Activated CD4-positive, alpha-beta T cell treated with anti-CD3 and anti-CD28 coated beads, Interleukin-2, amount 50 U/mL, for 48 hours (primary cell): ENCODE data around the gene SERPINB13.
A peak's percentile ranks its signal among the peaks of the same experiment; 100 is the strongest.

Source experiments
- DNase-seq, 2 experiments: peaks; one replicate each; pipeline ENCODE4 v3.0.0-alpha.2; 2020

SERPINB13 gene, protein sequence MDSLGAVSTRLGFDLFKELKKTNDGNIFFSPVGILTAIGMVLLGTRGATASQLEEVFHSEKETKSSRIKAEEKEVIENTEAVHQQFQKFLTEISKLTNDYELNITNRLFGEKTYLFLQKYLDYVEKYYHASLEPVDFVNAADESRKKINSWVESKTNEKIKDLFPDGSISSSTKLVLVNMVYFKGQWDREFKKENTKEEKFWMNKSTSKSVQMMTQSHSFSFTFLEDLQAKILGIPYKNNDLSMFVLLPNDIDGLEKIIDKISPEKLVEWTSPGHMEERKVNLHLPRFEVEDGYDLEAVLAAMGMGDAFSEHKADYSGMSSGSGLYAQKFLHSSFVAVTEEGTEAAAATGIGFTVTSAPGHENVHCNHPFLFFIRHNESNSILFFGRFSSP

DNA sequence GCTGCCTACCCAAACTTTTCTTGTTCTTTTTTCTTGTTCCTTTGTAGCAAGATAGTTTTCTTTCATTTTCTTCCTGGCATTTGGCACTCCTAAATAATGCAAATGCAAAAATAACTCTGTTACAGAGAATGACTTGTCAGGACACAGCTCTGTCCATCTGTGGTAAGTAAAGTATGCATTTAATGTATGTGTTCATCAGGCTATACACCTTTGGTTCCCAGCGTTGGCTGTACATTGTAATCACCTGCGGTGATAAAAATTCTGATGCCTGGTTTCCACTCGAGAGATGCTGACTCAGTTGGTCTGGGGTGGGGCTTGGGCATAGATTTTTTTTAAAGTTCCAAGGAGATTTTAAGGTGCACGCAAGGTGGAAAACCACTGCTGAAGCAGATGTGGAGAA is at the start of gene SERPINB13:
Gene SERPINB13, plus strand, starts transcription at position 378 of the 400 bp plus-strand sequence. CDS start 1,325 bp downstream, outside the sequence.
- DNase-seq, result no peak

DNA sequence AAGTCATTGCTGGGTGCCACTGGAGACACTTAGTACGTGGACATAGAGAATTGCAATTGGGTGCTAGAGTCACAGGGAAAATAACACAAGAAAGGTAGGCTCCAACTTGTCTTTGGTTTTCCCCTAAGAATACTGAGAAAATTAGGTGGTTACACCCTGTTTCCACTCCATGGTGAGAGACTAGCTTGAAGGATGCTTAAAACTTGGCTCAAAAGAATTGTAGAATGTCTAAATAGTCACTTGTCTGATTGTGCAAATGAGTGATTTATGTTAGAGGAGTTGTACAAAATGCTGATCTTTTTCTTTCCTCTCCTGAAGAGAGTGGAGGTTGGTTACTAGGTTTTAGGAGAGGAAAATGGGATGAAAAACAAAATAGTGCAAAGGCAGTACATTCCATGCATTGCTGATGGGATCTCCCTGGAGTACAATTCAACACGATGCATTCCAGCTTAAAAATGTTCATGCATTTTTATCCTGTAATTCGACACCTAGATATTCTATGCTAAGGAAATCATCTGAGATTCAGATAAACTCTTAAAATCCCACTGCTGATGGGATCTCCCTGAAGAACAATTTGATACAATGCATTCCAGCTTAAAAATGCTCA is 47.1 kb upstream of the SERPINB13 start:
- DNase-seq, result no peak

DNA sequence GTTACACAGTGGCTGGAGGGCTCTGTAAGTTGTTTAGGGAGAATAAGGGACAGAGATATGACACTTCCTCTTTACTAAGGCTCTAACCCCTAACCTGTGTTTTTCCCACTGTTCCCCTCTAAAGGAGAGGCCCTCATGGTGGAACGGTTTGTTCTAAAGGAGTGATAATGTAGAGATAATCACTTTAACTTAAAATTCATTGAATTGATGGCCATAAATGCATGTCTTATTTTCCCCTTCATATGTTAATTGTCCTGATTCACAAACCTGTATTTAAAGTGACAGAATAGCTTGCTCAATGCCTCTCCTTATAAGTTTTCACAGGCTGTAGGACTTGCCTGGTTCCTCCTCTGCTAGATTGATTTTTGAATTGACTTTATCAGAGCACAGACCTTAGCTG is 45.1 kb upstream of the SERPINB13 start, which contains the start of gene SERPINB12:
Gene SERPINB12, plus strand, starts transcription at position 301 of the 400 bp plus-strand sequence. CDS start 13,791 bp downstream, outside the sequence.
- DNase-seq, result no peak

DNA sequence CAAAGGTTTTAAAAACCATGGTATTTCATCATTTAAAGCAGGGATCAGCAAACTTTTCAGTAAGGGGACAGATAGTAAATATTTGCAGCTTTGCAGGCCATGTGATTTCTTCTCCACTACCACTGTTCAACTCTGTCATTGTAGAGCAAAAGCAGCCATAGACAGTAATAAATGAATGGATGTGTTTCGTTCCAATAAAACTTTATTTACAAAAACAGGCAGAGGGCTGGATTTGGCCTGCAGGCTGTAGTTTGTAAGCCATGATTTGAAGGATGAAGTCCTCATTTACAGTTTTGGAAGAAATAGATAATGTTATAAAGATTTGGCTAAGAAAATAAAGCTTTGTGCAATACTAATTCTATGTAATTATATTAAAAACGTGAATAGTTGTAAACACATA is 43.1 kb upstream of the SERPINB13 start:
- DNase-seq, result no peak

DNA sequence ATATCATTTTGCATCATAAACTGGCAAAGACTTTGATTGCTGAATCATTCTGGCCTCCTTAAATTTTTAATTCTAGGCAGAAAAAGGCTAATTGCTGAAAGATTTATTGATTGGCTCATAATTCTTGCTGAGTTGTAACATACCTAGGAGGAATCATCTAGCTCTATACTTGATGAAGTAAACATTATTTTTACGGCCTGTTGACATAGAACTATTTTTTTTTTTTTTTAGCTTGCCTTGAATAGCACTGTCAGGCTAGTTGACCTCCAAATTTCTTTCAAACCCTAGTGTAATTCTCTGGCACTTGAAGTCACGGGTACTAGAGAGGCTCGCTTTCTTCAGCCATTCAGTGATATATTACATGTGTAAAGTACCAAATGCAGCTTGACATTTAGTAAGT is 42.1 kb upstream of the SERPINB13 start:
- no peak for DNase-seq

DNA sequence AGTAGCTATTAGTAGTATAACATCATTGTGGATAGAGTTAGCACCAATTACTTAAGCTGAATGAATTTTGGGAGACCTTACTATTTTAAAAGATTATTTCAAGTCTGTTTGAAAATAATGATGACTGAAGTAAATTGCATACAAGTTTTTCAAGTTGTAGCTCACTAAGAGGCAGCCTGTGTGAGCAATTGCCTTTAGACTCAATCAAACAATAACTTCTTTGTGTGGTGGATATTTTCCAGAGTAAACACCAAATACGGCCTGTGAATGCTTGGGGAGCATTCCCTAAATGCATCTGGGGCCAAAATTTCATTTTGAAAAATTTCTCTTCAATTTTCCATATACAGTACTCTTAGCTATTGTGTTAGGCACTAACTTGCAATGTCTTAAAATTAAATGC is 37.1 kb upstream of the SERPINB13 start:
- DNase-seq, result no peak

DNA sequence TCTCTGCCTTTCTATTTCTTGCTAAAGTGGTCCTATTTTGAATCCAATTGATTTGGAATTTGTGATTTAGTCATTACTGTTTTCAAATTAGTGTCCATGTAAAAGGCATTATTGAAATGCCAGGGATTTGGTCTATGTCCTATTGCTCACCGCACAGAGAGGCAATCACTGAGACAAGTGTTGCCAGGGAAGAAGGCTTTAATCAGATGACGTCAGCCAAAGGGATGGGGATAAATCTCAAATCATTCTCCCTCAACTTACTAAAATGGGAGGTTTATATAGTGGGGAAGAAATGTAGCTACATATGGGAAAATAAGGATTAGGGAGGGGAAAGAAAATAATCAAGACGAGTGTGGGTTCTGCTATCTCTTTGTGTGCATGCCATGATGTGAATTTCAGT is 35.4 kb upstream of the SERPINB13 start:
- DNase-seq, result no peak

DNA sequence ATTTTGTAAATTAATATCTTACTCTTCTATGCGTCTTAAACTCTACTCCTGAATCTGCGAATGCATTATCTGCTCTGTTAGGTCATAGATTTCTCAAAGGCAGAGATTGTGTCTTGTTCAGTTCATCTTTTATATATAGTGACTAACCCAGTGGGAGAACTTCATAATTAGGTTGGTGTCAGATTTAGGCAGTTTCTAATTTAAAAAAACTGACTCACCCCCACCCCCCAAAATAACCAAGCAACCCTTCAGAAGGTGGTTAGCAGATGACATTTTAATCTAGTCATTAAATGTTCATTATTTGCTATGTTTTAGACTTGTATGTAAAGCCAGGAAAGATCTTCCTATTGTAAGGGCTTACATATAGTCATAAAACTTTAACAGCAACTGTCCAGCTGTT is 34.6 kb upstream of the SERPINB13 start:
- no peak for DNase-seq

DNA sequence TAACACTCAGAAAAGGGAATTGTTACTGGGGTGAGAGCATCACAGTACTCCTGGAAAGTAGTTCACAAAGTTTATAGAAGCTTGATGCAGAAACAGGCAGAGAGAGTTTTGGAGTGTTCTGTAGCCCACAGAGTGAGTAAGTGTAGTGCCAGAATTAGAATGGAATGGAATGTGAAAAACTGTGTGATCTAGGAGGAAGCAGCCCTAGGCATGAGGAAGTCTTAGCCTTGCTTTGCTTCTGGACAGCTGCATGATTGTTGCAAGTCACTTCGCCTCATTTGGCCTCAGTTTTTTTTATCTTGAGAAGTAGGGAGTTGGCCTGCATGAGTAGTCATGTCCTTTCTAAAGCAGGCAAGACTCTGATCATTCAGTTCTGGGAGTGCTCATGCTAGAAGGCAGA is 34.1 kb upstream of the SERPINB13 start:
- DNase-seq, result no peak

DNA sequence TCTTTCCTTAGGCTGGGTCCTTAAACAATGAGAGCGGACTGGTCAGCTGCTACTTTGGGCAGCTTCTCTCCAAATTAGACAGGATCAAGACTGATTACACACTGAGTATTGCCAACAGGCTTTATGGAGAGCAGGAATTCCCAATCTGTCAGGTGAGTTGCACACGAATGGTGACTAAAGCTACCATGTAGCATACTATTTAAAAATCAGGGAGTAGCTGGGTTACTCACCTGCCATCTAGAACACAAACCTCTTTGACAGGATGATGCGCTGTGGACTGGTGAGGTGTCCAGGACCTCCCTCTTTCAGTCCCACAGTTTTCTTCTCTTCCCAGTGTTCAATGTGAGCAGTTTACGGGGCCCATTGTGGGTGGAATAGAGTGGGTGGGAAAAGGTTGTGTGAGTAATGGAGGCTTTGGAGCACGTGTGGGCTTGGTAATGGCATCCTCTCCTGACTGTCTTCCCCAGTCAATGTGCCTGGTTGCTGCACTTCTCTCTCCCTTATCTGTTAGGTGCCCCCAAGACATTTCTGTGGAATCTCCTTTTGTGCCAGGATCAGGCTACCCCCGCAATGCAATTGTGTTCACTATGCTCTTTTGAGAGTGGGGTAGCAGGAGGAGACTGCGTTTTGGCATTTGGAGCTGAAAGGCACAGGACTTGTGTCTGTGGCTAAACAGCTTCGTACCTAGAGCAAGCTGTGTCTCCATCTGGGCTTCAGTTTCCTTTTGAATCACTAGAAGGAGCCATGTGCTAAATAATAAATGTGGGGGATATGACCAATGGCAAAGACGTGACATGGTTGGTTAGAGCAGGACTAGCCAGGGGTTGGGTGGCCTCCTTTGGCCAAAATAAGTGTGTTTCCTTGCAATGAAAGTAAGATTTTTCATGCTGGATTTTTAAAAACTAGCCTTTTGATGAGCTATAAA is 27.3 kb upstream of the SERPINB13 start:
- no peak for DNase-seq

DNA sequence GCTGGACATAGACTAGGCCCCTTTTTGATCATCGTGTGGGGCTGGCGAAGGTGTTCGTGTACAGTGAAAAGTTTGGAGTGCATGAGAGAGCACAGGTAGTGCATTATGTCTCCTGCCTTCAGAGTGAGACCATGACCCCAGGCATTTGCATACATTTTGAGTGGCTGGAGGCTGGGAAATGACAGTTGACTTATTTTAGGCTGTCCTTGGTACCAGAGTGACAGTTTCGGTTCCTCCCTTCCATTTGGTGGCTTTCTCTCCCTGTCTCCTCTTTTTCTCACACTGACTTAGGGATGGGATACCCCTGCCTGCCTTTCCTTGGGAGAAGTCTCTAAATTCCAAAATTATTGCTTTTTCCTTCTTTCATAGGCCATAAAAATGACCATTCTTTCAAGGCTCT is 24.9 kb upstream of the SERPINB13 start:
- DNase-seq, result no peak

DNA sequence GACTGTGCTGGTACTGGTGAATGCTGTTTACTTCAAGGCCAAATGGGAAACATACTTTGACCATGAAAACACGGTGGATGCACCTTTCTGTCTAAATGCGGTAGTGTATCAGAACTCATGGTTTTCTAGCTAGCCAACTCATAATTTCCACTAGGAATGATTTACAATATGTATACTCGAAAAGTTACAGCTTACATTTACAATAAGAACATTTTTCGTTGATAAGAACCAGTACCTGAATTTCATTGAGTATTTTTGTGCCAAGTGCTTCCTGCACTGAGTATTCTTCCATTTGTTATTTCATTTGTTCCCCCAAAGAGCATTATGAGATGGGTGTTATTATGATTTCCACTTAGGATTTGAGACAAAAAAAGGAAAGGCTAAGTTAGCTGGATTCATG is 23.1 kb upstream of the SERPINB13 start:
- no peak for DNase-seq

DNA sequence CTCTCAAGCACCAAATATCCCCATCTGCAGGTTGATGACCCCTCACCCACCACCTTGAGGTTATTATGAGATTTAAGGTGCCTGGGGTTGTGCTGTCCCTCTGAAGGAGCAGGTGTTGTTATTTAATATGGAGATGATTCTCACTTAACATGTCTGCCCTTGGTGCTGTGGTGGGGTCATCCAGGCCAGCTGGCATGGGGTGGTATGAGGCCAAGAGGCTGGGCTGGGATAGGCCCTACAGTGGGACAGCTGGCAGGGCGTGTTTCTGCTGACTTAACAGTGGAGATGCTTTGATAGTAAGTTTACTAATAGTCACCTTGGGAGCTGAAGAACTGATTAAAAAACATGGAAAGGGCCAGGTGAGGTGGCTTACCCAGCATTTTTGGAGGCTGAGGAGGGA is 22.6 kb upstream of the SERPINB13 start:
- DNase-seq, result no peak

DNA sequence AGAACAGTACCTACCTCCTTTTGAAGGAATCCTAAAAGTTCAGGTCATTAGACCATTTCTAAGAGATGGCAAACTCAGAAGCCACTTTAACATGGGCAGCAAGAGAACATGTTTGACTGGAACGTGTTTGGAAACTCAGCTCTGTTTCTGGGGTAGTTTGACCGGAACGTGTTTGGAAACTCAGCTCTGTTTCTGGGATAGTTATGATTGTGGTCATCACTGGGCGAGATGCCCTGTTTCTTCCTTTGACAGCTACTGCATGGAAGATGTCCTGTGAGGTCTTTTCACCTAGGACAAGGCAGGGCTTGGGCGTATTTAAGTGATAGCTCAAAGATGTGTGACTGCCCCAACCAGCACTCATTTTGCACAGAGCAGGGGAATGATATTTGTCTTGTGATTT is 19.9 kb upstream of the SERPINB13 start:
- no peak for DNase-seq

DNA sequence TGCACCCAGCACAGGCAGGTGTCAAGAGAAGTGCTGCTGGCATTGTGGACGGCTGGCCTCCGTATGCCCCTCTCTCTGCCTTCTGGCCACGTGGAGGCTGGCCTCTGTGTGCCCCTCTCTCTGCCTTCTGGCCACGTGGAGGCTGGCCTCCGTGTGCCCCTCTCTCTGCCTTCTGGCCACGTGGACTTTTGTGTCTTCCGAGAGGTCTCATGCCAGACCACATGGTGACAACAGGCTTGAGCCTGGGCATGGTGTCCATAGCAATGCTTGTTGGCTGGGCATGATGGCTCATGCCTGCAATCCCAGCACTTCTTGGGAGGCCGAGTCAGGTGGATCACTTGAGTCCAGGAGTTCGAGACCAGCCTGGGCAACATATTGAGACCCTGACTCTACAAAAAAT is 19.3 kb upstream of the SERPINB13 start:
- no peak for DNase-seq

DNA sequence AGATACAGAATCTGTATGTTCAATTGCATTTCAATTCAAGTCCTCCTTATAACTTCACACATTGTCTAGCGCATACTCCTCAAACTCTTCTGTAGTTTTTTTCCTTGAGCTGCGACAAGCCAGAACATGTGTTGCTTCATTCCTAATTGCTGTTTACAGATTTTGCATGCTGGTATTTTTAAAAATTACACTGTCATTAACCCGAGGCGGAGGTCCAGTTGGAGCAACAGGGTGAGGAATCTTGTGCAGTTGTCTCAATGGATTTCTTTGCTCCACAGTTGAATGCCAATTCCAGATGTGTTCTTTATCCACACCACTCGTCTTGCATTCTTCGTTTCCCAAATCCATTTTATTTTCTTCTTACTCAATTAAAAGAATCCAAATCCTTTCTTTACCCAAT is 16.4 kb upstream of the SERPINB13 start:
- DNase-seq, result no peak

DNA sequence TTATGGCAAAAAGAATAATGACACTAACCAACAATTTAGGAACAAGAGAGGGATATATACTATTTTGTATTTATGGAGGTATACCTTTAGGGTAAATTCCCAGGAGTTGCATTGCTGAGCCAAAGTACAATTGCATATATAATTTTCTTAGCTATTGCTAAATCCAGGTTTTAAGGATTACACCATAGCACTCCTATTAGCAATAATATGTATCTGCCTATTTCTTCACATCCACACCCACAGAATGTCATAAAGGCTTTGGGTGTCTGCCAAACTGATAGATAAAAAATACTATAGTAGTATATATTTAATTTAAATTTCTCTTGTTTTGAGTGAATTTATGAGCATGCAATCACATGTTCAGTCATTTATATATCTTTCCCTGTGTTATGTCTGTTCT is 11.5 kb upstream of the SERPINB13 start:
- no peak for DNase-seq

DNA sequence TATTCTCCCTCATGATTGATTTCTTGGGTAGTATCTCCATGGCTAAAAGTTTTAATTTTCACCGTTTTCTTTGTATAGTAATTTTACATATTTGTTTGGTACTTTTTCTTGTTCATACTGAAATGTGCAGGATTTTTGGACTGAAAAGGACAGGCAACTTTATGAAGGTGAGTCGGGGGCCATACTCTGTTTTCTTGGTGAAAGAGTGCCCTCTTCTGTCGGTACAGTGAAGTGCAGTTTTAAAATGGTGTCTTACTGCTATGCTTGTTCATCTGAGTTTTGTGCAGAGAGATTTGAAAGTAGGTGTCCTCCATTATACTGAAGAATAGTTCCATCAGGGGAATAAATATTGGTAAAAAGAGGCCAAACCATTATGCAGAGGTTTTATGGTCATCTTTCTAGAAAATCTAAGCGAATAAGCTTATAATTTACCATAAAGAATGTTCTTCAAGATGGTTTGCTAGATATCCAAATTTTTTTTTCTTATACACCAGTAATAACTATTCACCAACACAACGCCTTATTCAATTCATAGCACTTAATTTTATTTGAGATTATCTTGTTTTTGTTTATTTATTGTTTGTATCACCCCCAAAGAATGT is 8.7 kb upstream of the SERPINB13 start:
- DNase-seq, result peak in 1 of 2 experiments; percentile 9

DNA sequence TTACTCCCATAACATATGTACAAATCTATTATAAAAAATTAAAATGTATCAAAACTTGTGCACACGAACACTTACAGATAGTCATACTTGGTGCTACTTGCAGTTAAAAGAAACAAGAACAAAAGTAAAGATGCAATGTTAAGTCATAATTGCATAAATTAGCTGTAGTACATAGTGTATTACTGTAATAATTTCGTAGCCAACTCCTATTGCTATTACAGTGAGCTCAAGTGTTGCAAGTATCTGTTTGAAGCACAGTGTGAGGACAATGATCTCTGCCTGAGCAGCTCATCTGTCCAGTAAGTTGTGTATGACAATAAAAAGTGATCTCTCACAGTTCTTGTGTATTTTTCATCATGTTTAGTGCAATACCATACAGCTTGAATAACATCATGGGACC is 7.5 kb upstream of the SERPINB13 start:
- no peak for DNase-seq

DNA sequence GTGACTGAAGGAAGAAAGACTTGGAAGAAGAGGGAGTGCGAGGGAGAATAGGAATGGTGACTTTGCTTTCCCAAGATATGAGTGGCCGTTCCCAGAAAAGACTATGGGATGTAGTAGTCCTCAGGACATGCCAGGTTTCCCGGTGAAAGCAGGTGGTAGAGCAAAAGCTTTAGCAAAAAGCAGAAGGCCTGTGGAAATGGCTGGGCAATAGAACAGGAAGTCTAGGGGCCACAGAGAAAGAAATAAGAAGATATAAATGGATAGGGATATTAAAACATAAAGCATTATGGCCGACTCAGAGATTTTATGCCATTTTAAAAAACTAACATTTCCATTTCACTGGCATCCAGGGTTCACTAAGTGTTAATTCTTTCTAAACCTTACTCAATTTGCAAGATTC is 1.2 kb upstream of the SERPINB13 start:
- no peak for DNase-seq

DNA sequence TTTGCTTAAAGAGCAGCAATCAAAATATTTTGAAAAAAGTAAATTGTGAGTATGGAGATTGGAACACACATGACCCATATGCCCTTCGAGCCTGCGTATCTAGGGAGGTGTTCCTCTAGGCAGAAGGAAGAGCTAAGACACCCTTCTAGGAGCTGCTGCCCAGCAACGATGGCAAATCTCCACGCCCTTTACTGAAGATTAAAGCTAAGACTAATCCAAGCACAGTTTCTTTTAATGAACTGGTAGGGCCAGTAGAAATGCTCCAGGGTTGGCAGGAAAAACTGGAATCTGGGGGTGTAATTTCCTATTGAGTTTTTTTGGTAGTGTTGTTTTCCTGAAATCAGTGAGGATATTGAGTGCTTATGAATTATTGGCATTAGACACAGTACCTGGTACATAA is 712 bp upstream of the SERPINB13 start:
- DNase-seq, result no peak

DNA sequence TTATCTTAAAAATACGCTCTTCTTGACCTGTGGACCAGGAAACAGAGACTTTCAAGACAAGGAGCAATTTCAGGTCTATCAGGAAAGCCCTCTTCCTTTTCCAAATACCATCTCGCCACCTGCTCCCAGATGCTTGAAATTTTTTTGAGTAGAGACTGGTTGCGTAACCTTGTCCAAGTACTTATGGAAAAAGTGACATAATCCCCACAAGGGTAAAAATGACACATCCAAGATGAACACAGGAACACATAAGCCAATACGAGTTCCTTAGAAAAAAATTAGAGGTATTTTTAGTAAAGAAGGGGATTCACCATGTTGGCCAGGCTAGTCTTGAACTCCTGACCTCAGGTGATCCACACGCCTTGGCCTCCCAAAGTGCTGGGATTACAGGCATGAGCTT is 1.8 kb downstream of the SERPINB13 start:
- DNase-seq, result no peak

DNA sequence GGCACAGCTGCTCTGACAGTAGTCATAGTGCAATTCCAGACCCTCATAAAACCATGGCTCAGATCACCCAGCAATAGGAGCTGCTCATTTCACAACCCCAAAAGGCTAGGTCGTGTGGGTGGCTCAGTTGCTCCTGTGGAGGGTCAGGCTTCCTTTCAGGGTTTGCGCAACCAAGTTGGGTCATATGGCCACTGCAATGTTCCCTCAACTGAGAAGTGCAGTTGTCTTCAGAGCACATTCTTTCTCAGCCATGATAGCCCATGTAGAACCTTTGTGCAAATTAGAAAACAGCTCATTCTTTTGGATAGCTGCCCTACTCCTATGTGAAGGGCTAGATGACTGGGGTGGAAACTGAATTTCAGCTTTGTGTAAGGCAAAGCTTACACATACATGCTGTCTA is 3.2 kb downstream of the SERPINB13 start:
- DNase-seq, result no peak
